ENCODE data around the gene AWAT1. TPM values are rescaled to one million over a fixed set of nuclear protein-coding genes. Genes with fewer than 3 reads are reported as not detected.
"Not testable (repeated sequence)": the region's sequence is repeated elsewhere in the genome, so short reads cannot be mapped to it uniquely, and the experiment has no call there.

Gene AWAT1
- total and polyA plus RNA-seq, 4 donors = not detected

DNA sequence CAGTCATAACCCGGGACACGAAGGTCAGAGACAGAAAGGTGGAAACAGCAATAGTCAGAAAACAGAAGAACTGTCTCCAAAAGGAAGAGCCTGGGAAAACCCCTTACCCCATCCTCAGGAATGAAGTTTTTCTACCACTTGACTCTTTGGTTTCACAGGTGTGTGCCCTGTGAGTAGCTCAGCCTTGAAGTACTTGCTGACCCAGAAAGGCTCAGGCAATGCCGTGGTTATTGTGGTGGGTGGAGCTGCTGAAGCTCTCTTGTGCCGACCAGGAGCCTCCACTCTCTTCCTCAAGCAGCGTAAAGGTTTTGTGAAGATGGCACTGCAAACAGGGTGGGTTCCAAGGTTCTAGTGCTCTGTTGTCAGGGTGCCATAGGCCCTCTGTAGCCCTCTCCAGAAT, 32.7 kb upstream of the AWAT1 start (continued):
- TF ChIP-seq JUND (IDR thresholded peaks at IDR 0.05) (no peak), REST (IDR thresholded peaks at IDR 0.05) (no peak)

- DNase-seq (ENCODE audit: low spot score) = no peak
- no peak for TF ChIP-seq RXRA (IDR thresholded peaks at IDR 0.05)
- TF ChIP-seq FOXA1 (IDR thresholded peaks at IDR 0.05) = no peak
- no peak for TF ChIP-seq REST (IDR thresholded peaks at IDR 0.05)
- TF ChIP-seq HNF4G (IDR thresholded peaks at IDR 0.05) = no peak
- TF ChIP-seq GABPA (IDR thresholded peaks at IDR 0.05 in 1 of 2, conservative IDR thresholded peaks at IDR 0.05 in 1 of 2) = no peak
- TF ChIP-seq YY1 (IDR thresholded peaks at IDR 0.05) = no peak
- no peak for TF ChIP-seq RAD21 (IDR thresholded peaks at IDR 0.05)
- TF ChIP-seq, protein P1, sequence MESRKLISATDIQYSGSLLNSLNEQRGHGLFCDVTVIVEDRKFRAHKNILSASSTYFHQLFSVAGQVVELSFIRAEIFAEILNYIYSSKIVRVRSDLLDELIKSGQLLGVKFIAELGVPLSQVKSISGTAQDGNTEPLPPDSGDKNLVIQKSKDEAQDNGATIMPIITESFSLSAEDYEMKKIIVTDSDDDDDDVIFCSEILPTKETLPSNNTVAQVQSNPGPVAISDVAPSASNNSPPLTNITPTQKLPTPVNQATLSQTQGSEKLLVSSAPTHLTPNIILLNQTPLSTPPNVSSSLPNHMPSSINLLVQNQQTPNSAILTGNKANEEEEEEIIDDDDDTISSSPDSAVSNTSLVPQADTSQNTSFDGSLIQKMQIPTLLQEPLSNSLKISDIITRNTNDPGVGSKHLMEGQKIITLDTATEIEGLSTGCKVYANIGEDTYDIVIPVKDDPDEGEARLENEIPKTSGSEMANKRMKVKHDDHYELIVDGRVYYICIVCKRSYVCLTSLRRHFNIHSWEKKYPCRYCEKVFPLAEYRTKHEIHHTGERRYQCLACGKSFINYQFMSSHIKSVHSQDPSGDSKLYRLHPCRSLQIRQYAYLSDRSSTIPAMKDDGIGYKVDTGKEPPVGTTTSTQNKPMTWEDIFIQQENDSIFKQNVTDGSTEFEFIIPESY (IDR thresholded peaks at IDR 0.05) = no peak
- TF ChIP-seq, protein P2, sequence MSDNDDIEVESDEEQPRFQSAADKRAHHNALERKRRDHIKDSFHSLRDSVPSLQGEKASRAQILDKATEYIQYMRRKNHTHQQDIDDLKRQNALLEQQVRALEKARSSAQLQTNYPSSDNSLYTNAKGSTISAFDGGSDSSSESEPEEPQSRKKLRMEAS (IDR thresholded peaks at IDR 0.05) = no peak
- TF ChIP-seq, protein P3, sequence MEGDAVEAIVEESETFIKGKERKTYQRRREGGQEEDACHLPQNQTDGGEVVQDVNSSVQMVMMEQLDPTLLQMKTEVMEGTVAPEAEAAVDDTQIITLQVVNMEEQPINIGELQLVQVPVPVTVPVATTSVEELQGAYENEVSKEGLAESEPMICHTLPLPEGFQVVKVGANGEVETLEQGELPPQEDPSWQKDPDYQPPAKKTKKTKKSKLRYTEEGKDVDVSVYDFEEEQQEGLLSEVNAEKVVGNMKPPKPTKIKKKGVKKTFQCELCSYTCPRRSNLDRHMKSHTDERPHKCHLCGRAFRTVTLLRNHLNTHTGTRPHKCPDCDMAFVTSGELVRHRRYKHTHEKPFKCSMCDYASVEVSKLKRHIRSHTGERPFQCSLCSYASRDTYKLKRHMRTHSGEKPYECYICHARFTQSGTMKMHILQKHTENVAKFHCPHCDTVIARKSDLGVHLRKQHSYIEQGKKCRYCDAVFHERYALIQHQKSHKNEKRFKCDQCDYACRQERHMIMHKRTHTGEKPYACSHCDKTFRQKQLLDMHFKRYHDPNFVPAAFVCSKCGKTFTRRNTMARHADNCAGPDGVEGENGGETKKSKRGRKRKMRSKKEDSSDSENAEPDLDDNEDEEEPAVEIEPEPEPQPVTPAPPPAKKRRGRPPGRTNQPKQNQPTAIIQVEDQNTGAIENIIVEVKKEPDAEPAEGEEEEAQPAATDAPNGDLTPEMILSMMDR (IDR thresholded peaks at IDR 0.05; ENCODE audit: low read depth, low read length, missing input control) = no peak
- no peak for TF ChIP-seq ATF3 (IDR thresholded peaks at IDR 0.05)
- TF ChIP-seq JUND (IDR thresholded peaks at IDR 0.05) = no peak
- Histone ChIP-seq H3K4me3 (ENCODE audit: low read depth in 1 of 3, low read length in 3 of 3) (no peak overlapping the region), H3K27ac (ENCODE audit: low read depth in 1 of 2, low read length in 2 of 2) (no peak overlapping the region), H3K9ac (ENCODE audit: low read depth in 1 of 2, low read length in 2 of 2) (no peak overlapping the region), H3K27me3 (ENCODE audit: control insufficient read depth in 4 of 4, insufficient read depth in 4 of 4, low read length in 3 of 4) (no peaks in the 10 kb centered on the region), H3K4me1 (ENCODE audit: control insufficient read depth in 4 of 4, insufficient read depth in 4 of 4, low read length in 3 of 4) (no peaks in the 10 kb centered on the region), H3K9me3 (ENCODE audit: control insufficient read depth in 4 of 4, low read length in 3 of 4) (no peaks in the 10 kb centered on the region), H3K36me3 (ENCODE audit: control insufficient read depth in 4 of 4, insufficient read depth in 3 of 4, low read depth in 1 of 4, low read length in 3 of 4) (no peaks in the 10 kb centered on the region)
These were observed 26.0 kb upstream of the AWAT1 start for GRCh38 chrX:70208479-70208878.

GRCh38 chrX:70209570-70209969, 24.9 kb upstream of the AWAT1 start:
- not testable (repeated sequence) for DNase-seq (ENCODE audit: low spot score); H3K27ac ChIP-seq (ENCODE audit: low read depth in 1 of 2, low read length in 2 of 2); H3K4me3 ChIP-seq (ENCODE audit: low read depth in 1 of 3, low read length in 3 of 3); H3K27me3 ChIP-seq (ENCODE audit: control insufficient read depth in 4 of 4, insufficient read depth in 4 of 4, low read length in 3 of 4); H3K4me1 ChIP-seq (ENCODE audit: control insufficient read depth in 4 of 4, insufficient read depth in 4 of 4, low read length in 3 of 4); H3K9me3 ChIP-seq (ENCODE audit: control insufficient read depth in 4 of 4, low read length in 3 of 4); H3K9ac ChIP-seq (ENCODE audit: low read depth in 1 of 2, low read length in 2 of 2); H3K36me3 ChIP-seq (ENCODE audit: control insufficient read depth in 4 of 4, insufficient read depth in 3 of 4, low read depth in 1 of 4, low read length in 3 of 4)
- WGBS = 61% methylated on average over 6 of the region's 6 CpGs

All from liver (tissue), 9 donors.